HS-5 (cell line): ENCODE data around the gene SPTBN4.
"Not testable (repeated sequence)": the region's sequence is repeated elsewhere in the genome, so short reads cannot be mapped to it uniquely, and the experiment has no call there.

ENCODE experiments used
- DNase-seq: peaks from one replicate; pipeline ENCODE4 v3.0.0-alpha.2; 2012; ENCODE audit warnings: low read depth

SPTBN4 gene

GRCh38 chr19:40621283-40621682 is 154.5 kb downstream of the SPTBN4 start:
- no peak for DNase-seq

- DNase-seq = no peak
These were observed 155.4 kb downstream of the SPTBN4 start for GRCh38 chr19:40621966-40622772.

GRCh38 chr19:40622773-40623075 is 155.9 kb downstream of the SPTBN4 start:
- DNase-seq = no peak

- DNase-seq = no peak
These were observed 156.8 kb downstream of the SPTBN4 start for GRCh38 chr19:40623403-40624251.

- not testable (repeated sequence) for DNase-seq
These were observed 157.8 kb downstream of the SPTBN4 start for GRCh38 chr19:40624369-40625153.

GRCh38 chr19:40625406-40626120 is 158.8 kb downstream of the SPTBN4 start:
- DNase-seq = no peak
